ENCODE measurements around the gene ZMYND19. TPM values are rescaled to one million over a fixed set of nuclear protein-coding genes. Genes with fewer than 3 reads are reported as not detected.
A peak's percentile ranks its signal among the peaks of the same experiment; 100 is the strongest.

ZMYND19 gene
- total RNA-seq, 2 donors from 2014 or later: 47.8 to 51.0 TPM

DNA sequence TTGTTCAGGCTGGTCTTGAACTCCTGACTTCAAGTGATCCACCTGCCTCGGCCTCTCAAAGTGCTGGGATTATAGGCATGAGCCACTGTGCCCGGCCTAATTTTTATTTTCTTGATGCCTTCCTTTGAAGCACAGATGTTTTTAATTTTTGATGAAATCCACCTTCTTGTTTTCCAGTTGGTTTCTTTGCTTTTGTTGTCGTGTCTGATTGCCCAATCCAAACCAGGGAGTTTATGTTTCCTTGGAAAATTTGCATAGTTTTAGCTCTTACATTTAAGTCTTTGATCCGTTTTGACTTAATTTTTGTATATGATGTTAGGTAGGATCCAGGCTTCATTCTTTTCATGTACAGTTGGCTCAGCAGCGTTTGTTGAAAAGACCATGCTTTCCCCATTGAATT is 43.7 kb upstream of the ZMYND19 start:
- no peaks in the 10 kb centered on the region for H3K9me3 Mint-ChIP-seq
- peaks cover 12% of the 10 kb centered on the region for H3K4me1 Mint-ChIP-seq
- no peak overlapping the region for H3K27ac ChIP-seq (ENCODE audit: low read depth, low read length)
- H3K36me3 ChIP-seq (ENCODE audit: control insufficient read depth, insufficient read depth, low read length): peaks cover 6% of the 10 kb centered on the region
- no peak overlapping the region for H3K4me3 Mint-ChIP-seq
- no peaks in the 10 kb centered on the region for H3K27me3 Mint-ChIP-seq (ENCODE audit: insufficient read depth)
- H3K27me3 ChIP-seq (ENCODE audit: control insufficient read depth, insufficient read depth, low read length, poor library complexity, severe bottlenecking): no peaks in the 10 kb centered on the region
- H3K9me3 ChIP-seq (ENCODE audit: control insufficient read depth, low read length): no peaks in the 10 kb centered on the region
- WGBS, 2 experiments (ENCODE audit: insufficient coverage in 1 of 2, insufficient read length in 1 of 2): 94% methylated on average over 4 to 5 of the region's 5 CpGs
- H3K4me3 ChIP-seq (ENCODE audit: low read length): no peak overlapping the region
- H3K36me3 Mint-ChIP-seq (ENCODE audit: low read depth): peaks cover 22% of the 10 kb centered on the region
- H3K4me1 ChIP-seq (ENCODE audit: control insufficient read depth, insufficient read depth, low read length): no peaks in the 10 kb centered on the region
- TF ChIP-seq, protein P1, sequence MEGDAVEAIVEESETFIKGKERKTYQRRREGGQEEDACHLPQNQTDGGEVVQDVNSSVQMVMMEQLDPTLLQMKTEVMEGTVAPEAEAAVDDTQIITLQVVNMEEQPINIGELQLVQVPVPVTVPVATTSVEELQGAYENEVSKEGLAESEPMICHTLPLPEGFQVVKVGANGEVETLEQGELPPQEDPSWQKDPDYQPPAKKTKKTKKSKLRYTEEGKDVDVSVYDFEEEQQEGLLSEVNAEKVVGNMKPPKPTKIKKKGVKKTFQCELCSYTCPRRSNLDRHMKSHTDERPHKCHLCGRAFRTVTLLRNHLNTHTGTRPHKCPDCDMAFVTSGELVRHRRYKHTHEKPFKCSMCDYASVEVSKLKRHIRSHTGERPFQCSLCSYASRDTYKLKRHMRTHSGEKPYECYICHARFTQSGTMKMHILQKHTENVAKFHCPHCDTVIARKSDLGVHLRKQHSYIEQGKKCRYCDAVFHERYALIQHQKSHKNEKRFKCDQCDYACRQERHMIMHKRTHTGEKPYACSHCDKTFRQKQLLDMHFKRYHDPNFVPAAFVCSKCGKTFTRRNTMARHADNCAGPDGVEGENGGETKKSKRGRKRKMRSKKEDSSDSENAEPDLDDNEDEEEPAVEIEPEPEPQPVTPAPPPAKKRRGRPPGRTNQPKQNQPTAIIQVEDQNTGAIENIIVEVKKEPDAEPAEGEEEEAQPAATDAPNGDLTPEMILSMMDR (conservative IDR thresholded peaks at IDR 0.05): no peak
- peak overlapping the region; percentile 20 for H3K27ac Mint-ChIP-seq
- DNase-seq: no peak
- H3K9ac ChIP-seq (ENCODE audit: extremely low read depth, low read length, poor library complexity, severe bottlenecking): no peak overlapping the region

DNA sequence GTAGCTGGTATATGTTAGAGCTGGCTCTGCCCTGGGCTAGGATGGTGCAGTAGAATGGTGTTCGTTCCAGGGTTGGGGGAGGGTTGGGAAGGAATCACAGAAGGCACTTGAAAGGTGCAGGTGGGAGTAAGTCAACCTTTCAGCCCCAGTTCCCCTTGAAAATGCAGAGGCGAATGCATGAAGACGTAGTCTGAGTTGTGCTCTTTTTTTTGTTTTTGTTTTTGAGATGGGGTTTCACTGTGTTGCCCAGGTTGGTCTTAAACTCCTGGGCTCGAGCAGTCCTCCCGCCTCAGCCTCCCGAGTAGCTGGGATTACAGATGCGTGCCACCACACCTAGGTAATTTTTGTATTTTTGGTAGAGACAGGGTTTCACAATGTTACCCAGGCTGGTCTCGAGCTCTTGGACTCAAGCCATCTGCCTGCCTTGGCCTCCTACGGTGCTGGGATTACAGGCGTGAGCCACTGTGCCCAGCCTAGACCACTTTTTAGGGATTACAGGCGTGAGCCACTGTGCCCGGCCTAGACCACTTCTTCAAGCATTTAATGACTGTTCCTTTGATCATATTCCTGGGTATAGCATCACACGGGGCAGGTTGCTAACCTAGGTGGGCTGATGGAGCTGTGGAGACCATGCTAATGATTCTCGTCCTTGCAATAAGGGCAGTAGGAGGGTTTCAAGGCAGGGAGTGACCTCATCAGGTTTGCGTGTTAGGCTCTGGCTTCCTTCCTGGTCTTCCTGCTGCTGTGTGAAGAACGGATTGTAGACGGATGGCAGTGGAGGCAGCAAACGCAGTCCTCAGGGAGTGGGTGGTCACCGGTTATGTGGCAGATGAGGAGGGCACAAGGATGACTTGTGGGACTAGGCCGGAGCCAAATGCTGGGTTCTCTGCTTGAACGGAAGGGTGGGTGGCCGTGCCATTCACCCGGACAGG is 42.2 kb upstream of the ZMYND19 start:
- Mint-ChIP-seq H3K9me3 (no peaks in the 10 kb centered on the region), H3K36me3 (ENCODE audit: low read depth) (peaks cover 15% of the 10 kb centered on the region), H3K4me1 (peaks cover 15% of the 10 kb centered on the region), H3K27ac (peak overlapping the region; percentile 27), H3K4me3 (no peak overlapping the region), H3K27me3 (ENCODE audit: insufficient read depth) (no peaks in the 10 kb centered on the region)
- no peak for DNase-seq
- H3K4me1 ChIP-seq (ENCODE audit: control insufficient read depth, insufficient read depth, low read length): no peaks in the 10 kb centered on the region
- H3K27me3 ChIP-seq (ENCODE audit: control insufficient read depth, insufficient read depth, low read length, poor library complexity, severe bottlenecking): no peaks in the 10 kb centered on the region
- TF ChIP-seq, protein P1 (conservative IDR thresholded peaks at IDR 0.05): no peak
- no peak overlapping the region for H3K9ac ChIP-seq (ENCODE audit: extremely low read depth, low read length, poor library complexity, severe bottlenecking)
- 90 to 95% methylated on average over 17 to 23 of the region's 23 CpGs for WGBS, 2 experiments (ENCODE audit: insufficient coverage in 1 of 2, insufficient read length in 1 of 2)
- no peak overlapping the region for H3K4me3 ChIP-seq (ENCODE audit: low read length)
- no peaks in the 10 kb centered on the region for H3K9me3 ChIP-seq (ENCODE audit: control insufficient read depth, low read length)
- no peak overlapping the region for H3K27ac ChIP-seq (ENCODE audit: low read depth, low read length)
- H3K36me3 ChIP-seq (ENCODE audit: control insufficient read depth, insufficient read depth, low read length): no peaks in the 10 kb centered on the region

DNA sequence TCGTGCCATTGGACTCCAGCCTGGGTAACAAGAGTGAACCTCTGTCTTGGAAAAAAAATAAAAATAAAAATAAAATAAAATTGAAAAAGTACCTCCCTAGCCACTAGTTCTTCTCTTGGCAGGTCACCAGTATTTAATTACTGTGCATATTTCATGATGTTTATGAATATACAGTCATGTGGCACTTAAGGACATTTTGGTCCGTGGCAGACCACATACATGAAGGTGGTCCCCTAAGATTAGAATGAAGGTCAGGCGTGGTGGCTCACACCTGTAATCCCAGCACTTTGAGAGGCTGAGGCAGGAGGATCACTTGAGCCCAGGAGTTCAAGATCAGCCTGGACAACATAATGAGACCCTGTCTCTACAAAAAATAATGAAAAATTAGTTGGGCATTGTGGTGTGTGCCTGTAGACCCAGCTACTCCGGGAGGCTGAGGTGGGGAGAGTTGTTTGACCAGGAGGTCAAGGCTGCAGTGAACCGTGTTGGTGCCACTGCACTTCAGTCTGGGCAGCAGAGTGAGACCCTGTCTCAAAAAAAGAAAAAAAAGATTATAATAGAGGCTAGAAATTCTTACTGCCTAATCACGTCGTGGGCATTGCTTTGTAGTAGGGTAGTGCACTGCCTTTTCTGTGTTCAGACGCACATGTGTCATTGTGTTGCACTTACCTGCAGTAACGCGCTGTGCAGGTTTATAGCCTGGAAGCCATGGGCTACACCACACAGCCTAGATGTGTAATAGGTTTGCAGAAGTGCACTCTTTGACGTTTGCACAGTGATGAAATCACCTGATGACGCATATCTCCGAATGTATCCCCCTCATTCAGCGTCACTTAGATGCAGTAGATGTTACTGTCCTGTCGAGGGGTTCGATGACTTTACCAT is 41.3 kb upstream of the ZMYND19 start:
- no peaks in the 10 kb centered on the region for H3K36me3 ChIP-seq (ENCODE audit: control insufficient read depth, insufficient read depth, low read length)
- Mint-ChIP-seq H3K9me3 (no peaks in the 10 kb centered on the region), H3K27me3 (ENCODE audit: insufficient read depth) (no peaks in the 10 kb centered on the region), H3K36me3 (ENCODE audit: low read depth) (peaks cover 14% of the 10 kb centered on the region), H3K4me3 (no peak overlapping the region), H3K27ac (peak overlapping the region; percentile 35), H3K4me1 (peaks cover 15% of the 10 kb centered on the region)
- no peaks in the 10 kb centered on the region for H3K27me3 ChIP-seq (ENCODE audit: control insufficient read depth, insufficient read depth, low read length, poor library complexity, severe bottlenecking)
- no peaks in the 10 kb centered on the region for H3K4me1 ChIP-seq (ENCODE audit: control insufficient read depth, insufficient read depth, low read length)
- H3K27ac ChIP-seq (ENCODE audit: low read depth, low read length): no peak overlapping the region
- 95 to 99% methylated on average over 10 to 16 of the region's 16 CpGs for WGBS, 2 experiments (ENCODE audit: insufficient coverage in 1 of 2, insufficient read length in 1 of 2)
- no peaks in the 10 kb centered on the region for H3K9me3 ChIP-seq (ENCODE audit: control insufficient read depth, low read length)
- H3K4me3 ChIP-seq (ENCODE audit: low read length): no peak overlapping the region
- no peak for DNase-seq
- no peak overlapping the region for H3K9ac ChIP-seq (ENCODE audit: extremely low read depth, low read length, poor library complexity, severe bottlenecking)
- TF ChIP-seq, protein P1 (conservative IDR thresholded peaks at IDR 0.05): no peak

Data from endodermal cell (in vitro differentiated cells).